ENCODE results near the gene CD86.
"Not testable (repeated sequence)": the region's sequence is repeated elsewhere in the genome, so short reads cannot be mapped to it uniquely, and the experiment has no call there.

- not testable (repeated sequence) for TF ChIP-seq CTCF, EP300 (IDR thresholded peaks at IDR 0.05)
These were observed 7.9 kb upstream of the CD86 start for GRCh38 chr3:122047296-122047695.
